GM23338 (cell line): ENCODE results near the gene MRPL27. TPM values are rescaled to one million over a fixed set of nuclear protein-coding genes. Genes with fewer than 3 reads are reported as not detected.

Experiments
- ATAC-seq: fragments of 200-7000 bp; cut with Tn5 transposase; 3 replicates; pipeline ENCODE4 v1.9.1; 2020
- DNase-seq: peaks from one replicate; pipeline ENCODE4 v3.0.0-alpha.2; 2015; ENCODE audit warnings: low spot score
- H2AFZ ChIP-seq: fragments of 200-600 bp; sonication (generic); 2 replicates; pipeline ENCODE4 v1.8.0; 2016; ENCODE audit warnings: antibody characterized with exemption, mild to moderate bottlenecking, moderate library complexity
- H3F3A ChIP-seq: fragments of 200-600 bp; sonication (generic); replicated peaks from 2 replicates; pipeline ENCODE4 v1.8.0; 2017; ENCODE audit warnings: antibody characterized with exemption, mixed run types, low read depth
- H3K27ac ChIP-seq: fragments of 200-600 bp; sonication (generic); 2 replicates; pipeline ENCODE4 v1.6.1; 2016; ENCODE audit warnings: low read depth
- H3K27me3 ChIP-seq: fragments of 200-600 bp; sonication (generic); 2 replicates; pipeline ENCODE4 v1.8.0; 2016; ENCODE audit warnings: mild to moderate bottlenecking, mixed run types, moderate library complexity; ENCODE audit not compliant: insufficient read depth
- H3K36me3 ChIP-seq: fragments of 200-600 bp; sonication (generic); 2 replicates; pipeline ENCODE4 v1.8.0; 2016; ENCODE audit warnings: mild to moderate bottlenecking; ENCODE audit not compliant: insufficient read depth
- H3K4me1 ChIP-seq: fragments of 200-600 bp; sonication (generic); 2 replicates; pipeline ENCODE4 v1.8.0; 2016; ENCODE audit warnings: mild to moderate bottlenecking, moderate library complexity; ENCODE audit not compliant: insufficient read depth
- H3K4me2 ChIP-seq: fragments of 200-600 bp; sonication (generic); 2 replicates; pipeline ENCODE4 v1.7.1; 2017; ENCODE audit warnings: mixed run types
- H3K4me3 ChIP-seq: fragments of 200-600 bp; sonication (generic); 2 replicates; pipeline ENCODE4 v1.6.1; 2016; ENCODE audit warnings: mixed run types
- H3K79me2 ChIP-seq: fragments of 200-600 bp; sonication (generic); replicated peaks from 2 replicates; pipeline ENCODE4 v1.8.0; 2017; ENCODE audit warnings: mild to moderate bottlenecking; ENCODE audit not compliant: insufficient read depth
- H3K9me2 ChIP-seq: fragments of 200-600 bp; sonication (generic); 2 replicates; pipeline ENCODE4 v1.8.0; 2017; ENCODE audit not compliant: insufficient read depth
- H4K20me1 ChIP-seq: fragments of 200-600 bp; sonication (generic); replicated peaks from 2 replicates; pipeline ENCODE4 v1.8.0; 2017; ENCODE audit warnings: mild to moderate bottlenecking; ENCODE audit not compliant: insufficient read depth
- H3K27ac Mint-ChIP-seq: 2 replicates; pipeline ENCODE4 v1.8.0; 2020; ENCODE audit warnings: inconsistent platforms, mild to moderate bottlenecking, moderate library complexity, mixed read lengths
- H3K27me3 Mint-ChIP-seq: 3 replicates; pipeline ENCODE4 v1.8.0; 2022; ENCODE audit warnings: low read depth, mild to moderate bottlenecking, moderate library complexity, mixed read lengths, inconsistent platforms; ENCODE audit not compliant: insufficient read depth, poor library complexity
- H3K36me3 Mint-ChIP-seq: 3 replicates; pipeline ENCODE4 v1.8.0; 2021; ENCODE audit warnings: low read depth, mild to moderate bottlenecking, inconsistent platforms, moderate library complexity, mixed read lengths
- H3K4me1 Mint-ChIP-seq: 3 replicates; pipeline ENCODE4 v1.8.0; 2020; ENCODE audit warnings: mild to moderate bottlenecking, inconsistent platforms, mixed read lengths
- H3K4me3 Mint-ChIP-seq: 3 replicates; pipeline ENCODE4 v1.8.0; 2021; ENCODE audit warnings: moderate library complexity, mild to moderate bottlenecking, inconsistent platforms, mixed read lengths
- H3K9me3 Mint-ChIP-seq: 3 replicates; pipeline ENCODE4 v1.8.0; 2020; ENCODE audit warnings: moderate library complexity, mild to moderate bottlenecking, inconsistent platforms, mixed read lengths
- CREB1 ChIP-seq: fragments of 250-450 bp; sonication (Bioruptor Pico); IDR thresholded peaks from 2 replicates; pipeline ENCODE4 v1.5.0; 2020; ENCODE audit warnings: low read depth, mild to moderate bottlenecking, moderate library complexity
- EZH2phosphoT487 ChIP-seq: fragments of 200-600 bp; sonication (generic); IDR thresholded peaks from one replicate; pipeline ENCODE4 v1.8.1; 2018; ENCODE audit warnings: antibody characterized with exemption; ENCODE audit not compliant: unreplicated experiment
- JUNB ChIP-seq: IDR thresholded peaks from one replicate; pipeline ENCODE4 v1.6.1; 2016; ENCODE audit warnings: antibody characterized with exemption; ENCODE audit not compliant: unreplicated experiment
- NANOG ChIP-seq: IDR thresholded peaks from 2 replicates; pipeline ENCODE4 v1.6.1; 2016; ENCODE audit warnings: antibody characterized with exemption, borderline replicate concordance
- POLR2AphosphoS5 ChIP-seq: IDR thresholded peaks from 2 replicates; pipeline ENCODE4 v1.6.1; 2016; ENCODE audit warnings: antibody characterized with exemption, low read depth
- STAT1 ChIP-seq: IDR thresholded peaks from one replicate; pipeline ENCODE4 v1.6.1; 2016; ENCODE audit warnings: antibody characterized with exemption; ENCODE audit not compliant: unreplicated experiment
- ZNF114 ChIP-seq: fragments of 250-450 bp; sonication (Bioruptor Pico); IDR thresholded peaks from 2 replicates; pipeline ENCODE4 v1.5.0; 2020; ENCODE audit warnings: mild to moderate bottlenecking, moderate library complexity
- ZNF331 ChIP-seq: fragments of 250-450 bp; sonication (Bioruptor Pico); IDR thresholded peaks from 2 replicates; pipeline ENCODE4 v1.5.0; 2020; ENCODE audit warnings: low read depth, mild to moderate bottlenecking, moderate library complexity
- ZNF462 ChIP-seq: fragments of 250-450 bp; sonication (Bioruptor Pico); IDR thresholded peaks from 2 replicates; pipeline ENCODE4 v1.5.0; 2020; ENCODE audit warnings: mild to moderate bottlenecking, moderate library complexity
- polyA plus RNA-seq: library from polyadenylated mRNA; unstranded; fragments of >200 nt; fragmentation: Nextera tagmentation; extraction: Ambion mirVana; gene quantifications from 2 replicates; pipeline ENCODE4 v1.2.1, GENCODE V29; 2016
- total RNA-seq: library from RNA; depleted of rRNA; stranded (reverse); fragments of >200 nt; shearing (Covaris generic); gene quantifications from 2 replicates; pipeline ENCODE4 v1.2.3, GENCODE V29; 2014
- TF ChIP-seq, protein P1 (sequence below): IDR thresholded peaks from one replicate; pipeline ENCODE4 v1.6.1; 2018; ENCODE audit warnings: antibody characterized with exemption; ENCODE audit not compliant: unreplicated experiment
- TF ChIP-seq, protein P2 (sequence below), 2 experiments: fragments of 200-600 bp in 1 of 2; sonication (generic) in 1 of 2; conservative IDR thresholded peaks; 2 replicates each; pipeline versions ENCODE4 v1.5.1 to v1.6.1; 2016 to 2017; ENCODE audit warnings: antibody characterized with exemption in 2 of 2, low read depth in 2 of 2, mild to moderate bottlenecking in 2 of 2, moderate library complexity in 1 of 2

Gene MRPL27
- total and polyA plus RNA-seq, 2 experiments from 2014 or later = 74.3 to 227 TPM

DNA sequence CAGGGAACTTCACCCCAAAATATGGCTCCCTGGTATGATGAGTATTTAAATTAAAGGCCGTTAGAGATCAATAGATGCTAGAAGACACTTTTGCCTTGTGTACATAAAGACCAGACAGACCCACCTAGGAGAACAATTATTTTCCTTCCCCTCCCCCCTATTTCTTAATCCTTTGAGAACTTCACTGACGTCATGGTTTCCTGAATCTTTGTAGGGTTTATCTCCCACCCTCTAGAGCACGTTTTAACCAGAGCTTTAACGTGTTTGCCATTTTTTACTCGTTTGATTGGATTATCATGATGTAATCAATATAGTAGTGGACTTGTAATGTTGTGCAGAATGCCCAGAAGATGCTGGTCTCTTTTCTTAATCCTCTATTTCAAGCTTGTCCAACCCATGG, 49.9 kb downstream of the MRPL27 start (continued):
- TF ChIP-seq, protein P1, sequence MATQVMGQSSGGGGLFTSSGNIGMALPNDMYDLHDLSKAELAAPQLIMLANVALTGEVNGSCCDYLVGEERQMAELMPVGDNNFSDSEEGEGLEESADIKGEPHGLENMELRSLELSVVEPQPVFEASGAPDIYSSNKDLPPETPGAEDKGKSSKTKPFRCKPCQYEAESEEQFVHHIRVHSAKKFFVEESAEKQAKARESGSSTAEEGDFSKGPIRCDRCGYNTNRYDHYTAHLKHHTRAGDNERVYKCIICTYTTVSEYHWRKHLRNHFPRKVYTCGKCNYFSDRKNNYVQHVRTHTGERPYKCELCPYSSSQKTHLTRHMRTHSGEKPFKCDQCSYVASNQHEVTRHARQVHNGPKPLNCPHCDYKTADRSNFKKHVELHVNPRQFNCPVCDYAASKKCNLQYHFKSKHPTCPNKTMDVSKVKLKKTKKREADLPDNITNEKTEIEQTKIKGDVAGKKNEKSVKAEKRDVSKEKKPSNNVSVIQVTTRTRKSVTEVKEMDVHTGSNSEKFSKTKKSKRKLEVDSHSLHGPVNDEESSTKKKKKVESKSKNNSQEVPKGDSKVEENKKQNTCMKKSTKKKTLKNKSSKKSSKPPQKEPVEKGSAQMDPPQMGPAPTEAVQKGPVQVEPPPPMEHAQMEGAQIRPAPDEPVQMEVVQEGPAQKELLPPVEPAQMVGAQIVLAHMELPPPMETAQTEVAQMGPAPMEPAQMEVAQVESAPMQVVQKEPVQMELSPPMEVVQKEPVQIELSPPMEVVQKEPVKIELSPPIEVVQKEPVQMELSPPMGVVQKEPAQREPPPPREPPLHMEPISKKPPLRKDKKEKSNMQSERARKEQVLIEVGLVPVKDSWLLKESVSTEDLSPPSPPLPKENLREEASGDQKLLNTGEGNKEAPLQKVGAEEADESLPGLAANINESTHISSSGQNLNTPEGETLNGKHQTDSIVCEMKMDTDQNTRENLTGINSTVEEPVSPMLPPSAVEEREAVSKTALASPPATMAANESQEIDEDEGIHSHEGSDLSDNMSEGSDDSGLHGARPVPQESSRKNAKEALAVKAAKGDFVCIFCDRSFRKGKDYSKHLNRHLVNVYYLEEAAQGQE = no peak
- no peak for TF ChIP-seq NANOG
- no peak for TF ChIP-seq ZNF114 (CRISPR knock-in tag)
- no peak for TF ChIP-seq STAT1

- no peak overlapping the region for H3K27ac Mint-ChIP-seq
- H3K9me3 Mint-ChIP-seq = no peaks in the 10 kb centered on the region
- Histone ChIP-seq H3K4me1 (peaks cover 15% of the 10 kb centered on the region), H3K79me2 (no peaks in the 10 kb centered on the region), H3F3A (no peaks in the 10 kb centered on the region; the same call in 1 of the 2 replicates), H3K4me2 (no peak overlapping the region), H2AFZ (no peak overlapping the region), H3K27me3 (no peaks in the 10 kb centered on the region), H3K4me3 (no peak overlapping the region), H3K36me3 (no peaks in the 10 kb centered on the region), H4K20me1 (no peaks in the 10 kb centered on the region), H3K27ac (no peak overlapping the region), H3K9me2 (peaks cover 7% of the 10 kb centered on the region; the same call in 1 of the 2 replicates)
- DNase-seq = no peak
- no peaks in the 10 kb centered on the region for H3K36me3 Mint-ChIP-seq
- H3K27me3 Mint-ChIP-seq = peaks cover 3% of the 10 kb centered on the region
- ATAC-seq = no peak
- H3K4me1 Mint-ChIP-seq = no peaks in the 10 kb centered on the region
- no peak overlapping the region for H3K4me3 Mint-ChIP-seq
- no peak for TF ChIP-seq JUNB
- TF ChIP-seq, protein P2, sequence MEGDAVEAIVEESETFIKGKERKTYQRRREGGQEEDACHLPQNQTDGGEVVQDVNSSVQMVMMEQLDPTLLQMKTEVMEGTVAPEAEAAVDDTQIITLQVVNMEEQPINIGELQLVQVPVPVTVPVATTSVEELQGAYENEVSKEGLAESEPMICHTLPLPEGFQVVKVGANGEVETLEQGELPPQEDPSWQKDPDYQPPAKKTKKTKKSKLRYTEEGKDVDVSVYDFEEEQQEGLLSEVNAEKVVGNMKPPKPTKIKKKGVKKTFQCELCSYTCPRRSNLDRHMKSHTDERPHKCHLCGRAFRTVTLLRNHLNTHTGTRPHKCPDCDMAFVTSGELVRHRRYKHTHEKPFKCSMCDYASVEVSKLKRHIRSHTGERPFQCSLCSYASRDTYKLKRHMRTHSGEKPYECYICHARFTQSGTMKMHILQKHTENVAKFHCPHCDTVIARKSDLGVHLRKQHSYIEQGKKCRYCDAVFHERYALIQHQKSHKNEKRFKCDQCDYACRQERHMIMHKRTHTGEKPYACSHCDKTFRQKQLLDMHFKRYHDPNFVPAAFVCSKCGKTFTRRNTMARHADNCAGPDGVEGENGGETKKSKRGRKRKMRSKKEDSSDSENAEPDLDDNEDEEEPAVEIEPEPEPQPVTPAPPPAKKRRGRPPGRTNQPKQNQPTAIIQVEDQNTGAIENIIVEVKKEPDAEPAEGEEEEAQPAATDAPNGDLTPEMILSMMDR (conservative IDR thresholded peaks at IDR 0.05; ENCODE audit: low read depth in 2 of 2) = no peak
- TF ChIP-seq, protein P1 = no peak
- no peak for TF ChIP-seq NANOG
- TF ChIP-seq CREB1 (CRISPR knock-in tag) = no peak
- no peak for TF ChIP-seq ZNF331 (CRISPR knock-in tag)
- TF ChIP-seq POLR2AphosphoS5 = no peak
- TF ChIP-seq ZNF462 (CRISPR knock-in tag) = no peak
- TF ChIP-seq EZH2phosphoT487 = no peak
These were observed 50.7 kb downstream of the MRPL27 start for GRCh38 chr17:50322271-50322670.
